Measurements from ENCODE around the gene HNF1B. TPM values are rescaled to one million over a fixed set of nuclear protein-coding genes. Genes with fewer than 3 reads are reported as not detected.

Gene HNF1B
- total RNA-seq, 1 experiment from 2014 or later = not detected

GRCh38 chr17:37657202-37657601 lies 87.7 kb downstream of the HNF1B start:
- BruUV-seq (replicated peaks) = no TSS peak
- H3K27ac Mint-ChIP-seq (ENCODE audit: low read depth, unreplicated experiment) = no peak overlapping the region
- no peak for DNase-seq (ENCODE audit: unreplicated experiment)
- CTCF ChIA-PET = interaction anchor here (1.1 kb wide), 2 partner anchors 113 to 283 kb away, joined by 3 read pairs; no protein-coding TSS in a partner anchor
- H3K4me1 Mint-ChIP-seq (ENCODE audit: insufficient read depth, unreplicated experiment) = no peaks in the 10 kb centered on the region
- intact Hi-C loops (cut with micrococcal nuclease) = no loop called here
- TF ChIP-seq CTCF (IDR thresholded peaks at IDR 0.05; ENCODE audit: unreplicated experiment) = no peak
- no peak overlapping the region for H3K4me3 Mint-ChIP-seq (ENCODE audit: unreplicated experiment)
- H3K27me3 Mint-ChIP-seq (ENCODE audit: insufficient read depth, unreplicated experiment) = no peaks in the 10 kb centered on the region
- H3K36me3 Mint-ChIP-seq (ENCODE audit: insufficient read depth, unreplicated experiment) = no peaks in the 10 kb centered on the region
- POLR2A ChIA-PET = interaction anchor here (0.9 kb wide), 1 partner anchor 9 kb away, joined by 3 read pairs; no protein-coding TSS in a partner anchor
- H3K9me3 Mint-ChIP-seq (ENCODE audit: unreplicated experiment) = no peaks in the 10 kb centered on the region

GRCh38 chr17:37651849-37652248 lies 93.0 kb downstream of the HNF1B start:
- ChIA-PET POLR2A (no interaction called here), CTCF (interaction anchor here (4.9 to 6.0 kb wide), 2 partner anchors 117 to 164 kb away, joined by 49 to 66 read pairs; no protein-coding TSS in a partner anchor)
- no peak for TF ChIP-seq CTCF (IDR thresholded peaks at IDR 0.05; ENCODE audit: unreplicated experiment)
- DNase-seq (ENCODE audit: unreplicated experiment) = no peak
- Mint-ChIP-seq H3K36me3 (ENCODE audit: insufficient read depth, unreplicated experiment) (no peaks in the 10 kb centered on the region), H3K27ac (ENCODE audit: low read depth, unreplicated experiment) (no peak overlapping the region), H3K27me3 (ENCODE audit: insufficient read depth, unreplicated experiment) (no peaks in the 10 kb centered on the region), H3K4me1 (ENCODE audit: insufficient read depth, unreplicated experiment) (peaks cover 5% of the 10 kb centered on the region), H3K9me3 (ENCODE audit: unreplicated experiment) (no peaks in the 10 kb centered on the region), H3K4me3 (ENCODE audit: unreplicated experiment) (no peak overlapping the region)
- BruUV-seq (replicated peaks) = no TSS peak
- intact Hi-C loops (cut with micrococcal nuclease) = no loop called here

DNA sequence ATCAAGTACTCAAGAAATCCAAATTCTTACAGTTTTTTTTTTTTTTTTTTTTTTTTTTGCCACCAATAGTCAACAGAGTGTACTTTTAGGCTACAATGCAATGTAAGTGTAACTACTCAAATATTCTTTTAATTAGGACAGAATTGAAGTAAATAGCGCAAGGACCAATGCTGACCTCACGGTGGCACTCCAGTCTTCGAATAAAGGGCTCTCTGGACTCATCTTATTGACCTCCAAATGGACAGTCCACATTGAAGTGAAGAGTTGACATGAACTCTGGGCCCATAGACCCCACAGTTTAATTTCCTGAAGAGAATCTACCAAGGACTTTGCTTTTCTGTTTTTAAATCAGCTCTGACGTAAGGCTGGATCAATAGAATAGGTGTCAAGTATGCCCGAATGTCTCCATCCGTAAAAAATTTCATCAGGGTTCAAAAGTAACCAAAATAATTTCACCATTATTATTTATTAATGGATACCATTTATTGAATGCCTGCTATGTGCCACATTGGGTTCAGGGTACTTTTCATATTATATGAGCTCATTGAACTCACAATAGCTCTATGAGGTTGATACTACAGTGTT lies 94.3 kb downstream of the HNF1B start:
- intact Hi-C loops (cut with micrococcal nuclease) = loop anchor here (1.0 kb wide), 4 partner anchors 52 to 199 kb away; no protein-coding TSS in a partner anchor
- H3K4me1 Mint-ChIP-seq (ENCODE audit: insufficient read depth, unreplicated experiment) = peaks cover 5% of the 10 kb centered on the region
- H3K9me3 Mint-ChIP-seq (ENCODE audit: unreplicated experiment) = no peaks in the 10 kb centered on the region
- no TSS peak for BruUV-seq (replicated peaks)
- peak; percentile 62 for DNase-seq (ENCODE audit: unreplicated experiment)
- peaks cover 12% of the 10 kb centered on the region for H3K27me3 Mint-ChIP-seq (ENCODE audit: insufficient read depth, unreplicated experiment)
- no peak overlapping the region for H3K27ac Mint-ChIP-seq (ENCODE audit: low read depth, unreplicated experiment)
- ChIA-PET POLR2A (interaction anchor here (1.2 to 1.4 kb wide), 3 partner anchors 9 to 163 kb away, joined by 3 to 4 read pairs (median 4); no protein-coding TSS in a partner anchor), CTCF (interaction anchor here (0.6 to 6.0 kb wide), 42 partner anchors 9 to 1540 kb away, joined by 3 to 66 read pairs (median 4); no protein-coding TSS in a partner anchor)
- TF ChIP-seq CTCF (IDR thresholded peaks at IDR 0.05; ENCODE audit: unreplicated experiment) = peak; percentile 58
- no peak overlapping the region for H3K4me3 Mint-ChIP-seq (ENCODE audit: unreplicated experiment)
- no peaks in the 10 kb centered on the region for H3K36me3 Mint-ChIP-seq (ENCODE audit: insufficient read depth, unreplicated experiment)

- Mint-ChIP-seq H3K4me3 (ENCODE audit: unreplicated experiment) (no peak overlapping the region), H3K27me3 (ENCODE audit: insufficient read depth, unreplicated experiment) (peaks cover 16% of the 10 kb centered on the region), H3K27ac (ENCODE audit: low read depth, unreplicated experiment) (no peak overlapping the region), H3K36me3 (ENCODE audit: insufficient read depth, unreplicated experiment) (no peaks in the 10 kb centered on the region), H3K4me1 (ENCODE audit: insufficient read depth, unreplicated experiment) (peaks cover 15% of the 10 kb centered on the region), H3K9me3 (ENCODE audit: unreplicated experiment) (no peaks in the 10 kb centered on the region)
- intact Hi-C loops (cut with micrococcal nuclease) = no loop called here
- no TSS peak for BruUV-seq (replicated peaks)
- ChIA-PET CTCF (interaction anchor here (0.6 to 6.0 kb wide), 8 partner anchors 49 to 168 kb away, joined by 3 to 66 read pairs (median 4); no protein-coding TSS in a partner anchor), POLR2A (interaction anchor here (0.8 to 1.1 kb wide), 4 partner anchors 9 to 138 kb away, joined by 3 to 4 read pairs (median 3); no protein-coding TSS in a partner anchor)
- DNase-seq (ENCODE audit: unreplicated experiment) = peak; percentile 40
- TF ChIP-seq CTCF (IDR thresholded peaks at IDR 0.05; ENCODE audit: unreplicated experiment) = no peak
Measured at GRCh38 chr17:37648555-37648954, 96.3 kb downstream of the HNF1B start.

Data from MCF 10A (cell line).